Measurements from ENCODE around the gene HLCS.

Gene HLCS

DNA sequence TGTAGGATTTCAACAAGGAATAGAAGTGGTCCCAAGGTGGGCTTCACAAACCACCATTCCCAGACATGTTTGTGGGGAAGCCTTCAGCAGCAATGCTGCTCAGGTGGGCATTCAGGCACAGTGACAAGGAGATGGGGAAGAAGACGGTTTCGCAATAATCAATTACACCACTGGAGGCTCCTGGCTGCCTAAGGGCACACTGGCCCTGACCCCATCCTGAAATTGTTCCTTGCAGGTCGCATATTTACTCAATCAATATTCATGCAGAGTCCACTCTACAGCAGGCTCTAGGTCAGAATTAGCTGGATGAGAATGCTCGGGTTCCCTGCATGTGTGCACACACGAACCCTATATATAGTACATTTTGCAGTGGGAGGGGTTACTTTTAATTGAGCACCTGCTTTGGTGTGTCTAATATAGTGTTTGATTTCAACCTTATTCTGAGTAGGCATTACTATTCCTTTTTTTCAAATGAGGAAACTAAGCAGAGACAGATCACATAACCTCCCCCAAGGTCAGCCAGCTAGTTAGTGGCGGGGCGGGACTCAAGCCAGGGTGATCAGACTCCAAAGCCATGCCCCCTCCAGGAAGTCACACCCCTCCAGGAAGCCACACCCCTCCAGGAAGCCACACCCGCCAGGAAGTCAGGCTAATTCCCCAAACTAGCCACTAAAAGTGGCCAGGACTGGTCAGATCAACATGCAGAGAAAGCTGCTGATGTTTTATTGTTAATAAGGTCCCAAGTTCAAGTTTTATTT, 106.5 kb downstream of the HLCS start:
- DNase-seq (ENCODE audit: low spot score): no peak
- Histone ChIP-seq H3K27ac (no peak overlapping the region), H3K4me3 (no peak overlapping the region)
- TF ChIP-seq, protein P1, sequence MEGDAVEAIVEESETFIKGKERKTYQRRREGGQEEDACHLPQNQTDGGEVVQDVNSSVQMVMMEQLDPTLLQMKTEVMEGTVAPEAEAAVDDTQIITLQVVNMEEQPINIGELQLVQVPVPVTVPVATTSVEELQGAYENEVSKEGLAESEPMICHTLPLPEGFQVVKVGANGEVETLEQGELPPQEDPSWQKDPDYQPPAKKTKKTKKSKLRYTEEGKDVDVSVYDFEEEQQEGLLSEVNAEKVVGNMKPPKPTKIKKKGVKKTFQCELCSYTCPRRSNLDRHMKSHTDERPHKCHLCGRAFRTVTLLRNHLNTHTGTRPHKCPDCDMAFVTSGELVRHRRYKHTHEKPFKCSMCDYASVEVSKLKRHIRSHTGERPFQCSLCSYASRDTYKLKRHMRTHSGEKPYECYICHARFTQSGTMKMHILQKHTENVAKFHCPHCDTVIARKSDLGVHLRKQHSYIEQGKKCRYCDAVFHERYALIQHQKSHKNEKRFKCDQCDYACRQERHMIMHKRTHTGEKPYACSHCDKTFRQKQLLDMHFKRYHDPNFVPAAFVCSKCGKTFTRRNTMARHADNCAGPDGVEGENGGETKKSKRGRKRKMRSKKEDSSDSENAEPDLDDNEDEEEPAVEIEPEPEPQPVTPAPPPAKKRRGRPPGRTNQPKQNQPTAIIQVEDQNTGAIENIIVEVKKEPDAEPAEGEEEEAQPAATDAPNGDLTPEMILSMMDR (IDR thresholded peaks at IDR 0.05): no peak

DNA sequence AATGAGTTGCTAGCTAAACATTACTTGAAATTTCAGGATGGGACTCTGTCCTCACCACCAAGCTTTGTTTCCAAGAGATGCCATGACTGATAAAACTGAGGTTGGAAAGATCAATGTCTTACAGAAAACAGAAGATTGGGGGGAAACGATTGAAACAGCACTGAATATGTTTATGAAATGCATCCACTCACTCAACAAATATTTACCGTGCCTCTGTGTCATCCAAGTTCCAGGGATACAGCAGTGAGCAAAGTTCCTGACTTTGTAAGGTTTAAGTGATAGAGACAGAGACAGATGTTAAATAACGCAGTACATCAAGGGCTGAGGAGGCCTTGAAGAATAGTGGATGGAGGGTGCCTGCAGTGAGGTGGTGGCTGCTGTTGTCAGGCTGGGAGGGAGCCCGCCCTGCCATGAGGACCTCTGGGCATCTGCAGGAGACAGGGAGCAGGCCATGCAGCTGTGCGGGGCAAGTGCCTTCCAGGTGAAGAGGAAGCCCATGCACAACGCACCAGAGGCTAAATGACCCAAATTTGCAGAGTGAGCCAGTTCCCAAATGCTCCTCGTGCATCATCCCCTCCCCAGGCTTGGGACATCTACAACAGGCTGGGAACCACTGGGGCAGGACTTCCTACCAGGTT, 108.0 kb downstream of the HLCS start:
- TF ChIP-seq, protein P1 (IDR thresholded peaks at IDR 0.05): no peak
- DNase-seq (ENCODE audit: low spot score): no peak
- no peak overlapping the region for H3K4me3 ChIP-seq
- no peak overlapping the region for H3K27ac ChIP-seq

DNA sequence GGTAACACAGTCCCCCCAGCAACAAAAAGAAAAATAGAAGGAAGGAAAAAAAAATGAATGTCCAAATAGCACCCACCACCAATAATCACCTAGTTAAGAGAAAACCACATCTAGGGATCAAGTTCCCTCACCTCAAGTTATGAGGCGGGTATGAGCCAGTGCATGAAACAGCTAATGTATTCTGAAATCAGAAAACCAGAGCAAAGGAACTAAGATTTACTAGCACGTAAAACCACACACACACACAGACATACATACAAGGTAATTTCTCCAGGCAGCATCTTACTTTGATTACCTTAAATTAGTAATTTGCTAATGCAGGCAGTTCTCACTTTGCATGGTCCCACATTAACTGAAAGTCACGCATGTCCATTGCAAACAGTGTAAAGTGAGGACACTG, 109.8 kb downstream of the HLCS start:
- TF ChIP-seq, protein P1 (IDR thresholded peaks at IDR 0.05): no peak

DNA sequence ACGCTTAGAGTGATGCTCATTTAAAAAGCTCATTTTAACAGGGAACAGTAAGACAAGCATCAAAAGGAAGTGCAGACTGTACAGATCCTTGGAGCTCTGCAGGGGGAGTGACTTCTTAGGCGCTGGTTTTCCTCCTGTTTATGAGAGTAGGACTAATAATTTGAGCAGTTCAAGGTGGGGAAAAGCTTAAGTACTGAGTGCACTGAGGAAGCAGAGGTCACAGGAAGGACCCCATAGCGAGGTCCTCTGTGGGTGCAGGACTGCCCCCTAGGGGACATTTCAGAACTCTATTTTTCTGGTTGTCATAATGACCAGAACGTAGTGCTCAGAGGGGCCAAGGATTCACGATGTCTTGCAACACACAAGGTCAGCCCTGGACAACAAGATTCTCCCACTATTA, 112.1 kb downstream of the HLCS start:
- DNase-seq (ENCODE audit: low spot score): no peak
- Histone ChIP-seq H3K4me3 (no peak overlapping the region), H3K27ac (no peak overlapping the region)
- TF ChIP-seq, protein P1 (IDR thresholded peaks at IDR 0.05): no peak

More for the DNA sequence above, 109.8 kb downstream of the HLCS start:
- Histone ChIP-seq H3K4me3 (no peak overlapping the region), H3K27ac (no peak overlapping the region)
- no peak for DNase-seq (ENCODE audit: low spot score)

DNA sequence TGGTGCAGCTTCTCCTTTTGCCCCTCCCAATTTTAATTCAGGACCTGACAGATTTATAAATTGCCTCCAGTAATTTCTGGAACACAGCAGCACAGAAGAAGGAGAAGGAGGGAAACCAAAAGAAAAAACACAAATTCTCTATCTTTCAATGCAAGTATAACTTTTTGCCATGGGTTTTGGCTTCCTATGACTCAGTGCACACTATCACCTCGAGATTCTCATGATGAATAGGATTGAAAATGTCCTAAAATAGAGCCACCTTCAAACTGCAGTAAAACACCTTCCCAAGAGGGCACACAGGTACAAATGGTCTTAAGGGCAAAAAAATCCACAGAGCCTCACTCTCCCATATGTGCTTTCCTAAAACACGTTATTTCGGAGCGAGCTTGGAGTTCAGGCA, 113.6 kb downstream of the HLCS start:
- TF ChIP-seq, protein P1 (IDR thresholded peaks at IDR 0.05): no peak
- H3K27ac ChIP-seq: no peak overlapping the region
- no peak for DNase-seq (ENCODE audit: low spot score)
- H3K4me3 ChIP-seq: no peak overlapping the region

DNA sequence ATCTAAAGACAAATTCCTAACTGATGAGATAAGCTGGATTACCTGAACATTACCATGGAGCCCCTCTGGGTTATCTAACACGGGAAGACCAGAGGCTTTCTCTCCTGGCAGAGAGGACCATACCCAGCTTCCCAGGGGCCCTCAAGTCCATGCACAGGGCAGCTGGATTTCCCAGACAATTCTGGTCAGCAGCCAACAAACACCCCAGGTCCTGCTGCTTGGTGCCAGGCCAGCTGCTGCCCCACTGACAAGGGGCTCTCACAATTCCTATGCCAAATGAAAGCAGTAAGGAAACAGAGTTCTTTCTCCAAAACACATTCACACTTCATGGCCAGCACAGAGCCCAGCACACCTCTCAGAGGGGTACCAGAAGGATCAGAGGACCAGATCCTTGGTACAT, 114.2 kb downstream of the HLCS start:
- no peak for DNase-seq (ENCODE audit: low spot score)
- H3K4me3 ChIP-seq: no peak overlapping the region
- H3K27ac ChIP-seq: no peak overlapping the region
- TF ChIP-seq, protein P1 (IDR thresholded peaks at IDR 0.05): no peak

DNA sequence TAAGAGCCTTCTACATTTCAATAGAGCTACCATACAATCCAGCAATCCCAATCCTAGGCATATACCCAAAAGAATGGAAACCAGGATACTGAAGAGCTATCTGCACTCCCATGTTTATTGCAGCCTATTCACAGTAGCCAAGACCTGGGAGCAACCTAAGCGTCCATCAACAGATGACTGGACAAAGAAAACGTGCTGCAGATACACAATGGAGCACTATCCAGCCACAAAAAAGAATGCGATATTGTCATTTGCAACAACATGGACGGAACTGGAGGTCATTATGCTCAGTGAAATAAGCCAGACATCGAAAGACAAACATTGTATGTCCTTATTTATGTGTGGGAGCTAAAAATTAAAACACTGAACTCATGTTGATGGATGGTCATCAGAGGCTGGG, 115.3 kb downstream of the HLCS start:
- DNase-seq (ENCODE audit: low spot score): no peak
- TF ChIP-seq, protein P1 (IDR thresholded peaks at IDR 0.05): no peak
- no peak overlapping the region for H3K27ac ChIP-seq
- no peak overlapping the region for H3K4me3 ChIP-seq

Data from coronary artery (tissue), 2 donors.